Activated naive CD4-positive, alpha-beta T cell treated with anti-CD3 and anti-CD28 coated beads, Interleukin-2, amount 50 U/mL, for 24 hours (primary cell): ENCODE measurements around the gene SETD4.
"Not testable (repeated sequence)": the region's sequence is repeated elsewhere in the genome, so short reads cannot be mapped to it uniquely, and the experiment has no call there.

Source experiments
- H3K27ac Mint-ChIP-seq: one replicate; pipeline ENCODE4 v1.8.0; 2021; ENCODE audit warnings: mild to moderate bottlenecking, mixed read lengths
- H3K27me3 Mint-ChIP-seq: one replicate; pipeline ENCODE4 v1.8.0; 2021; ENCODE audit warnings: mixed read lengths
- H3K36me3 Mint-ChIP-seq: one replicate; pipeline ENCODE4 v1.8.0; 2021; ENCODE audit warnings: mixed read lengths
- H3K4me1 Mint-ChIP-seq: one replicate; pipeline ENCODE4 v1.8.0; 2021; ENCODE audit warnings: mixed read lengths
- H3K4me3 Mint-ChIP-seq: one replicate; pipeline ENCODE4 v1.8.0; 2021; ENCODE audit warnings: mild to moderate bottlenecking, mixed read lengths
- H3K9me3 Mint-ChIP-seq: one replicate; pipeline ENCODE4 v1.8.0; 2021; ENCODE audit warnings: mixed read lengths

Gene SETD4

GRCh38 chr21:36060159-36060921 is at the start of gene SETD4:
Gene SETD4 (minus strand): TSS chr21:36060526. CDS start chr21:36058888, 1,638 bp downstream.
- Mint-ChIP-seq H3K36me3 (peaks cover 12% of the 10 kb centered on the region), H3K4me1 (peaks cover 21% of the 10 kb centered on the region), H3K27me3 (no peaks in the 10 kb centered on the region), H3K4me3 (peak within 1 kb of the TSS; percentile 95), H3K9me3 (no peaks in the 10 kb centered on the region), H3K27ac (peak within 1 kb of the TSS; percentile 98)

- peaks cover 7% of the 10 kb centered on the region for H3K27me3 Mint-ChIP-seq
- H3K27ac Mint-ChIP-seq: no peak overlapping the region
- H3K4me3 Mint-ChIP-seq: no peak overlapping the region
- H3K4me1 Mint-ChIP-seq: peaks cover 25% of the 10 kb centered on the region
- no peaks in the 10 kb centered on the region for H3K9me3 Mint-ChIP-seq
- H3K36me3 Mint-ChIP-seq: no peaks in the 10 kb centered on the region
Observed at GRCh38 chr21:36109868-36110267, 49.5 kb upstream of the SETD4 start.

GRCh38 chr21:36105327-36105842 is 45.1 kb upstream of the SETD4 start:
- H3K4me3 Mint-ChIP-seq: no peak overlapping the region
- H3K9me3 Mint-ChIP-seq: no peaks in the 10 kb centered on the region
- no peak overlapping the region for H3K27ac Mint-ChIP-seq
- H3K36me3 Mint-ChIP-seq: no peaks in the 10 kb centered on the region
- peaks cover 9% of the 10 kb centered on the region for H3K4me1 Mint-ChIP-seq
- peaks cover 15% of the 10 kb centered on the region for H3K27me3 Mint-ChIP-seq

- H3K4me1 Mint-ChIP-seq: peaks cover 9% of the 10 kb centered on the region
- peak overlapping the region; percentile 8 for H3K27ac Mint-ChIP-seq
- H3K27me3 Mint-ChIP-seq: peaks cover 15% of the 10 kb centered on the region
- no peaks in the 10 kb centered on the region for H3K9me3 Mint-ChIP-seq
- no peaks in the 10 kb centered on the region for H3K36me3 Mint-ChIP-seq
- peak overlapping the region; percentile 43 for H3K4me3 Mint-ChIP-seq
Observed at GRCh38 chr21:36104317-36105300, 44.3 kb upstream of the SETD4 start.

- Mint-ChIP-seq H3K4me1 (peaks cover 9% of the 10 kb centered on the region), H3K9me3 (no peaks in the 10 kb centered on the region)
Observed at GRCh38 chr21:36103434-36103833, 43.1 kb upstream of the SETD4 start.

GRCh38 chr21:36100971-36101641 is 40.8 kb upstream of the SETD4 start:
- H3K9me3 Mint-ChIP-seq: no peaks in the 10 kb centered on the region
- peaks cover 9% of the 10 kb centered on the region for H3K4me1 Mint-ChIP-seq
- H3K4me3 Mint-ChIP-seq: no peak overlapping the region
- no peak overlapping the region for H3K27ac Mint-ChIP-seq
- H3K36me3 Mint-ChIP-seq: no peaks in the 10 kb centered on the region
- peaks cover 16% of the 10 kb centered on the region for H3K27me3 Mint-ChIP-seq

More at GRCh38 chr21:36103434-36103833, 43.1 kb upstream of the SETD4 start:
- H3K27me3 Mint-ChIP-seq: peaks cover 16% of the 10 kb centered on the region
- H3K36me3 Mint-ChIP-seq: no peaks in the 10 kb centered on the region
- no peak overlapping the region for H3K27ac Mint-ChIP-seq
- H3K4me3 Mint-ChIP-seq: no peak overlapping the region

- not testable (repeated sequence) for H3K27ac Mint-ChIP-seq
Observed at GRCh38 chr21:36099695-36100211, 39.4 kb upstream of the SETD4 start.

GRCh38 chr21:36099000-36099399 is 38.7 kb upstream of the SETD4 start:
- Mint-ChIP-seq H3K4me1 (no peaks in the 10 kb centered on the region), H3K27me3 (peaks cover 3% of the 10 kb centered on the region), H3K27ac (no peak overlapping the region), H3K36me3 (no peaks in the 10 kb centered on the region), H3K9me3 (no peaks in the 10 kb centered on the region), H3K4me3 (no peak overlapping the region)

More at GRCh38 chr21:36099695-36100211, 39.4 kb upstream of the SETD4 start:
- H3K9me3 Mint-ChIP-seq, H3K27me3 Mint-ChIP-seq, H3K4me1 Mint-ChIP-seq, H3K4me3 Mint-ChIP-seq, H3K36me3 Mint-ChIP-seq: not testable (repeated sequence)

GRCh38 chr21:36098182-36098532 is 37.8 kb upstream of the SETD4 start:
- peaks cover 2% of the 10 kb centered on the region for H3K27me3 Mint-ChIP-seq
- H3K36me3 Mint-ChIP-seq: peaks cover 6% of the 10 kb centered on the region
- no peak overlapping the region for H3K4me3 Mint-ChIP-seq
- no peak overlapping the region for H3K27ac Mint-ChIP-seq
- peaks cover 8% of the 10 kb centered on the region for H3K9me3 Mint-ChIP-seq
- H3K4me1 Mint-ChIP-seq: no peaks in the 10 kb centered on the region

- H3K27ac Mint-ChIP-seq: peak overlapping the region; percentile 26
- H3K4me1 Mint-ChIP-seq: no peaks in the 10 kb centered on the region
- H3K36me3 Mint-ChIP-seq: peaks cover 6% of the 10 kb centered on the region
- no peak overlapping the region for H3K4me3 Mint-ChIP-seq
- peaks cover 9% of the 10 kb centered on the region for H3K9me3 Mint-ChIP-seq
- peaks cover 1% of the 10 kb centered on the region for H3K27me3 Mint-ChIP-seq
Observed at GRCh38 chr21:36097427-36098181, 37.3 kb upstream of the SETD4 start.

- Mint-ChIP-seq H3K36me3 (peaks cover 6% of the 10 kb centered on the region), H3K9me3 (peaks cover 9% of the 10 kb centered on the region), H3K4me1 (no peaks in the 10 kb centered on the region), H3K27ac (no peak overlapping the region), H3K4me3 (no peak overlapping the region), H3K27me3 (peaks cover 1% of the 10 kb centered on the region)
Observed at GRCh38 chr21:36096398-36097290, 36.3 kb upstream of the SETD4 start.

- Mint-ChIP-seq H3K36me3 (peaks cover 6% of the 10 kb centered on the region), H3K9me3 (peaks cover 9% of the 10 kb centered on the region)
Observed at GRCh38 chr21:36093512-36093911, 33.2 kb upstream of the SETD4 start.

GRCh38 chr21:36092681-36093080 is 32.4 kb upstream of the SETD4 start:
- Mint-ChIP-seq H3K9me3 (peaks cover 9% of the 10 kb centered on the region), H3K4me1 (no peaks in the 10 kb centered on the region), H3K36me3 (peaks cover 6% of the 10 kb centered on the region), H3K4me3 (no peak overlapping the region), H3K27ac (no peak overlapping the region), H3K27me3 (peaks cover 1% of the 10 kb centered on the region)

More at GRCh38 chr21:36093512-36093911, 33.2 kb upstream of the SETD4 start:
- peaks cover 1% of the 10 kb centered on the region for H3K27me3 Mint-ChIP-seq
- H3K4me1 Mint-ChIP-seq: no peaks in the 10 kb centered on the region
- H3K27ac Mint-ChIP-seq: no peak overlapping the region
- no peak overlapping the region for H3K4me3 Mint-ChIP-seq

GRCh38 chr21:36089946-36090345 is 29.6 kb upstream of the SETD4 start:
- Mint-ChIP-seq H3K27me3 (peaks cover 1% of the 10 kb centered on the region), H3K27ac (no peak overlapping the region), H3K4me3 (no peak overlapping the region), H3K36me3 (peaks cover 6% of the 10 kb centered on the region), H3K9me3 (peaks cover 9% of the 10 kb centered on the region), H3K4me1 (peaks cover 17% of the 10 kb centered on the region)
